Left kidney (tissue), 8 donors: ENCODE measurements around the gene GPR160. TPM values are rescaled to one million over a fixed set of nuclear protein-coding genes. Genes with fewer than 3 reads are reported as not detected.
A peak's percentile ranks its signal among the peaks of the same experiment; 100 is the strongest.
"Not testable (repeated sequence)": the region's sequence is repeated elsewhere in the genome, so short reads cannot be mapped to it uniquely, and the experiment has no call there.

Source experiments
- DNase-seq: peaks from one replicate; pipeline ENCODE4 v3.0.0-alpha.2; 2013
- long read RNA-seq, 8 donors: transcript quantifications; one replicate each; lab custom pipeline, GENCODE V29; 2026
- polyA plus RNA-seq: library from polyadenylated mRNA; unstranded; fragments of 120-200 nt; gene quantifications from one replicate; pipeline ENCODE4 v1.2.1, GENCODE V29; 2013; ENCODE audit not compliant: insufficient read length

Gene GPR160
- 26.2 TPM for polyA plus RNA-seq
- long read RNA-seq, donor 1, transcript GPR160-201 (4 exons, 2,039 nt): major isoform, 12 of 12 reads
- long read RNA-seq, donor 1, partial matches to known transcripts: 0 of 12 reads
- long read RNA-seq, donor 1, other reads (novel, unspliced or antisense): 0 of 12 reads
- long read RNA-seq, donor 2, transcript GPR160-201 (4 exons, 2,039 nt): major isoform, 10 of 11 reads
- long read RNA-seq, donor 2, partial matches to known transcripts: 0 of 11 reads
- long read RNA-seq, donor 2, other reads (novel, unspliced or antisense): 0 of 11 reads
- long read RNA-seq, donor 3, partial matches to known transcripts: 8 of 11 reads
- long read RNA-seq, donor 3, other reads (novel, unspliced or antisense): 0 of 11 reads
- long read RNA-seq, donor 4, partial matches to known transcripts: 0 of 3 reads
- long read RNA-seq, donor 4, other reads (novel, unspliced or antisense): 0 of 3 reads
- long read RNA-seq, donor 5, transcript GPR160-201 (4 exons, 2,039 nt): major isoform, 25 of 25 reads
- long read RNA-seq, donor 5, partial matches to known transcripts: 0 of 25 reads
- long read RNA-seq, donor 5, other reads (novel, unspliced or antisense): 0 of 25 reads
- long read RNA-seq, donor 6, transcript GPR160-201 (4 exons, 2,039 nt): major isoform, 9 of 9 reads
- long read RNA-seq, donor 6, partial matches to known transcripts: 0 of 9 reads
- long read RNA-seq, donor 6, other reads (novel, unspliced or antisense): 0 of 9 reads
- long read RNA-seq, donor 7, transcript GPR160-201 (4 exons, 2,039 nt): major isoform, 16 of 17 reads
- long read RNA-seq, donor 7, partial matches to known transcripts: 0 of 17 reads
- long read RNA-seq, donor 7, other reads (novel, unspliced or antisense): 0 of 17 reads
- long read RNA-seq, donor 8, partial matches to known transcripts: 0 of 4 reads
- long read RNA-seq, donor 8, other reads (novel, unspliced or antisense): 0 of 4 reads

DNA sequence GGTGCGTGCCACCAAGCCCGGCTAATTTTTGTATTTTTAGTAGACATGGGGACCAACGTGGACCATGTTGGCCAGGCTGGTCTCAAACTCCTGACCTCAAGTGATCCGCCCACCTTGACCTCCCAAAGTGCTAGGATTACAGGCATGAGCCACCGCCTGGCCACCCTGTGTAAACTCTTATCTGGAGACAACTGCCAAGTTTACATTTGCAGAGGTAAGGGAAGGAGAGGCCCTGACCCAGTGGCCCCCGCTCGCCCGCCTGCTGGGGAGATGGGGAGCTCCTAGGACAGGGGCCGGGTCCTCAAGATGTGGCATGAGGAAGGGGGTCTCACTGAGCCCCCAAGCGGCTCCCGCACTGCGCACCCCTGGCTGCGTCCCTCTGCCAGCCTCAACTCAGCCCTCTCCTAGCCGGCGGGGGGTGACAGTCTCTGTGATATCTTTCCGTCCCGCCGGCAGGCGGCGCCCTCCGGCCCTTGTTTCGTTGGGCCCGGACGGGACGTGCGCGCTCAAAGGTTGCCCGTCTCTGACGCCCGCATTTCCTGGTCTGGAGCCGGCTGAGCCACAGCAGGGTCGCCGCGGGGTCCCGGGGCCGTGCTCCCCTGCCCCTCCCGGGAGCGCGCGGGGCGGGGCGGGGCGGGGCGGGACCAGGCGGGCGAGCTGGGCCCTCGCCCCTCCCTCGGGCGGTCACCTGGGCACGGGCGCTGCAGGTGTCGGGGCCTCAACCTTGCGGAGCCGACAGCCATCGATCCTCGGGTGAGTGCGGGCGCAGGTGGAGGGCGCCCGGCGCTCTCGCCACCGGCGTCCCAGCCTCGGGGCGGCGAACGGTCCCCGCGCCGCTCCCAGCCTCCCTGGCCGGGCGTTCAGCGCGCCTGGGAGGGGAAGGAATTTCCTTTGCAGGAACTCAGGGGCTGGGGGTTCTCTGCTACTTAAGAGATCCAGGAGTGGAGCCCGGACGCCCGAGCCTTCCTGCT lies at the start of gene GPR160:
GPR160 (plus strand) TSS at position 533 of the 971 bp plus-strand sequence. CDS start 45,978 bp downstream, outside the sequence.
- DNase-seq: peak; percentile 67

DNA sequence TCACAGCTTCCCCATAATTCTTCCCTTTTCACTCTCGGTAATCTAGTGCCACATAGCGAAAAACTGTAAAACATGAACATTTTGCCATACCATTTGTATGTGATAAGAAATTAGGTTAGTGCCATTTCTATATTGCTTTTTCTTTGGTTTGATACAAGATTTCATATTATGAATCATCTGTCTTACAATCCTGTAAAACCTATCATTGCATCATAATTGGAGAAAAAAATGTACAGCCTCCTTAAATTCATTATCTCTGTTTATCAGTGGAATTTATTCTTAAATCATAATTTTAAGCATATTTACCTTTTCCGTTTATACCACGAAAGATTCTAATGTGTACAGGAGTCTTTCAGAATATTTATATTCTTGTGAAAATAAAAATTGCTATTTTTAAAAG lies 47.4 kb upstream of the GPR160 start:
- no peak for DNase-seq

GRCh38 chr3:169992156-169992555 lies 45.6 kb upstream of the GPR160 start:
- no peak for DNase-seq

DNA sequence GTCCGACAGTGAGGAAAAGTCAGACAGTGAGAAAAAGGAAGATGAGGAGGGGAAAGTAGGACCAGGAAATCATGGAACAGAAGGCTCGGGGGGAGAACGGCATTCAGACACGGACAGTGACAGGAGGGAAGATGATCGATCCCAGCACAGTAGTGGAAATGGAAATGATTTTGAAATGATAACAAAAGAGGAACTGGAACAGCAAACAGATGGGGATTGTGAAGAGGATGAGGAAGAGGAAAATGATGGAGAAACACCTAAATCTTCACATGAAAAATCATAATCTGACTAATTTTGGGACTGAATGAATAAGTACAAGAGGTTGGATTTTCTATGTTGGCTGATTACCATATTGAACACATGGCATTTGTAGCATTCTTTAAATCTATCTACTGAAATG lies 45.0 kb upstream of the GPR160 start:
- DNase-seq: no peak

DNA sequence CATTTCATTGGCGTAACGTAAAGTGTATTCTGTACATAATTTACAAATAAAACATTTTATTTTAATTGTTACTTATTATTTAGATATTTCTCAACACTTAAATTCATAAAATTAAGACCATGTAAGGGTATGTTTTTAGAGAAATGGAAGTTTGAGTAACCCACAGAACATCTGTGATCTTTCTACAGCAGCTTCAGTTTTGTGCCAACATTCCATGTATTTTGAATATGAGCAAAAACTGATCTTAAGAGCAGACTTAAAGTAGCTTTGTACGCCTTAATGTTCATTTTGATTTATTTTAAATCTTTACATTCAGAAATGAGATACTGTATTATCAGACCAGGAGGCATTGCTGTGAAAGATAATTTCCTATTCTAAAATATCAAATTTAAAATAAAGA lies 44.0 kb upstream of the GPR160 start:
- no peak for DNase-seq

GRCh38 chr3:169996063-169996462 lies 41.7 kb upstream of the GPR160 start:
- DNase-seq: no peak

GRCh38 chr3:169998668-169999131 lies 39.1 kb upstream of the GPR160 start:
- DNase-seq: no peak

GRCh38 chr3:169999433-169999832 lies 38.4 kb upstream of the GPR160 start:
- no peak for DNase-seq

- DNase-seq: no peak
These were observed 37.7 kb upstream of the GPR160 start for GRCh38 chr3:170000051-170000450.

DNA sequence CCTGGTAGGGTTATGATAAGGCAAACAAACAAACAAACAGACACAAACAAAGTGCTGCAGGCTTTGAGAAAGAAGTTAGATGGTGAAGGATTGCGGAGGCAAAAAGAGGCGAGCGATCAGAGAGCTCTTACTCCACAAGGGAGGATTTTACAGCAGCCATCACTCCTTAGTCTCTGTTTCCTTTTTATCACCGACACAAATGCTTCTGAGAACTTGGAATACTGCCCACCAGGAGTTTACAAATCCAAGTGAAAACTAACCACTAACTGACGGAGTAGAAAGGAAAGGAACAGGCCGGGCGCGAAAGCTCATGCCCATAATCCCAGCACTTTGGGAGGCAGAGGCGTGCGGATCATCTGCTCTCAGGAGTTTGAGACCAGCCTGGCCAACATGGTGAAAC lies 35.6 kb upstream of the GPR160 start:
- no peak for DNase-seq

- no peak for DNase-seq
These were observed 34.9 kb upstream of the GPR160 start for GRCh38 chr3:170002879-170003278.

GRCh38 chr3:170003881-170004356 lies 33.9 kb upstream of the GPR160 start:
- DNase-seq: no peak

GRCh38 chr3:170007031-170007663 lies 30.6 kb upstream of the GPR160 start:
- no peak for DNase-seq

DNA sequence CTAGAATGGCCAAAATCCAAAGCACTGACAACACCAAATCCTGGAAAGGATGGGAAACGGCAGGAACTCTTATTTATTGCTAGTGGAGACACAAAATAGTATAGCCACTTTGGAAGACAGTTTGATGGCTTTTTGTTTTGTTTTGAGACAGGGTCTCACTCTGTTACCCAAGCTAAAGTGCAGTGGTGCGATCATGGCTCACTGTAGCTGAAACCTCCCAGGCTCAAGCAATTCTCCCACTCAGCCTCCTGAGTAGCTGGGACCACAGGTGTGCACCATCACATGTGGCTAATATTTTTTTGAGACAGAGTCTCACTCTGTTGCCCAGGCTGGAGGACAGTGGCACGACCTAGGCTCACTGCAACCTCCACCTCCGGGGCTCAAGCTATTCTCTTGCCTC lies 27.3 kb upstream of the GPR160 start:
- DNase-seq: no peak

- DNase-seq: no peak
These were observed 25.0 kb upstream of the GPR160 start for GRCh38 chr3:170012683-170013400.

DNA sequence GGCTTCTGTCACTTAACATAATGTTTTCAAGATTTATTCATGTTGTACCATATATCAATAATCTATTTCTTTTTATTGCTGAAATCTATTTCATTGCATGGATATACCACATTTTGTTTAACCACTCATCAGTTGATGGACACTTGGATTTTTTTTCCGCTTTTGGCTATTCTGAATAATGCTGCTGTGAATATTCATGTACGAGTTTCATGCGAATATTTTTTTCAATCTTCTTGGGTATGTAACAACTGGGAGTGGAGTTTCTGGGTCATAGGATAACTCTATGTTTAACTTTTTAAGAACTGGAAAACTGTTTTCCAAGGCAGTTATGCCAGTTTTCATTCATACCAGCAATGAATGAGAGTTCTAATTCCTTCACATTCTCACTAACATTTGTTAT lies 21.7 kb upstream of the GPR160 start:
- no peak for DNase-seq

GRCh38 chr3:170019306-170019705 lies 18.5 kb upstream of the GPR160 start:
- DNase-seq: not testable (repeated sequence)

GRCh38 chr3:170021083-170021482 lies 16.7 kb upstream of the GPR160 start:
- DNase-seq: no peak

- no peak for DNase-seq
These were observed 15.5 kb upstream of the GPR160 start for GRCh38 chr3:170022336-170022735.

GRCh38 chr3:170023165-170023564 lies 14.6 kb upstream of the GPR160 start:
- DNase-seq: no peak
